CD4-positive, alpha-beta T cell treated with Interleukin-15 for 4 hours (primary cell): ENCODE results near the gene COBL.

Experiments
- DNase-seq: peaks from one replicate; pipeline ENCODE4 v3.0.0-alpha.2; 2020; ENCODE audit warnings: low spot score

The COBL gene

DNA sequence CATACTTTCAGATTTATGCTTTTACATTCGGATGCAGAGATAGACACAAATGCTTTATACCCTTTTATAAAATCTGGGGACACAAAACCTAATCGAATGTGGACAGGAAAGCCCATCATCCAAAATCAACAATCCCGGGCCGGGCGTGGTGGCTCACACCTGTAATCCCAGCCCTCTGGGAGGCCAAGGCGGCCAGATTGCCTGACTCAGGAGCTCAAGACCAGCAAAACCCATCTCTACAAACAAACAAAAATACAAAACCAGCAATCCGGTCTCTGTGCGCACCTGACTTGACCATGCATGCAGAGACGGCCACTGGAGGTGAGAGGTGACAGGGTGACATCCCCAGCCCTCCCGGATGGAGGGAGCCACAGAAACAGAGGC is 13.5 kb downstream of the COBL start:
- DNase-seq: no peak

DNA sequence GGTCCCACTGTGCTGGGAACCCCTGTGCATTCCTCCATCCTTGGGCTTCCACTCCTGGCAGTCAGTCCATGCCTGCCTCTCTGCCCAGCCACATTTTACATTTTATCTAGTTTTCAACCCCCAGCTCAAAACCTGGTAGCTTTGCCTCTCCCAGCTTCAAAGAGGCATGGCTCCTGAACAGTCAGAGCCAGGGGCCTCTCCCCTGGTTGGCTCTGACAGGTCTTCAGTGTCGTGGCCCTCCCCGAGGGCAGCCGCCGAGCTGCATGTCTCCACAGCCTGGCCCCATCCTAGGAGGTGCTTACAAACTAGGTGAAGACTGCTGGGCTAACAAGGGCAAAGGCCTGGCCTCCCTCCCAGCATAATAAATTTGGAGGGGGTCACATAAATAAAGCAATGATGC is 14.8 kb downstream of the COBL start:
- no peak for DNase-seq

DNA sequence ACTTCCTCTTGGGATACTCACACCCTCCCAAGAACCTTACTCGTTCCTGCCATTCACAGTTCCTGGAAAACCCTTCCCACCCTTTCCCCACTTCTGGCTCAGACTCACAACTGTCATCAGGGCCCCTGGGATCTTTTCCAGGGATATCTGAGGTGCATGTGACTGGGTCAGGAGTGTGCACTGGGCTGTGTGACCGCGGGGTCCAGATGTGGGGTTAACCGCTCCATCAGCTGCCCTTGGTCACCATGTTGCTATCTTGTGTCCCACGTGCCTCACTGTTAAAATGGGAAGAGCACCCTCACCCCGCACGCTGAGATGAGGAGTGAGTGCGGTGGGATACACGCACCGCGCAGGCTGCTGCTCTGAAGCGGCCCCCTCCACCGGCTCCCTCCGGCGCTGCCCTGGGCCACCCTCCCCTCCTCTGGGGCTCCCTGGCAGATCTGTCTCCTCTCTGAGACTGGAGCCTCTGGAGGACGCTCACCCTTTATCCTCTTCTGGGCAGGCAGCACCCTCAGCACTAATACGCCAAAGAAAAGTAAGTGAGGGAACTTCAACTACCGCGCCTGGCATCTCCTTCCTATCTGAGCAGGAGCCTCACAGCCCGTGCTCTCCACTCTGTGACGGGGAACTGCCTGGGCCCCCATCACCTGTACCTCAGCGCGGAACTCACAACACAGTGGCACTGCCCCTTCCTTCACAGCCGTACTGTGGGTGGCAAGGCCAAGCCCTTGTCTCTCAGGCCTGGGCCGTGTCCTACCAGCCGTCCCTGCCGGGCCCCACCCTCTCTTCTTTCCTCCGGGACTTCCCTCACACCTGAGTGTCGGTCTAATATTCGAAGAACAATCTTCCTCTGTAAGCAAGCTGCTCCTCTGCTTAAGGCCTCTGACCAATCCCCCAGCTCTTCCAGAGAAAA is 15.6 kb downstream of the COBL start:
- no peak for DNase-seq

DNA sequence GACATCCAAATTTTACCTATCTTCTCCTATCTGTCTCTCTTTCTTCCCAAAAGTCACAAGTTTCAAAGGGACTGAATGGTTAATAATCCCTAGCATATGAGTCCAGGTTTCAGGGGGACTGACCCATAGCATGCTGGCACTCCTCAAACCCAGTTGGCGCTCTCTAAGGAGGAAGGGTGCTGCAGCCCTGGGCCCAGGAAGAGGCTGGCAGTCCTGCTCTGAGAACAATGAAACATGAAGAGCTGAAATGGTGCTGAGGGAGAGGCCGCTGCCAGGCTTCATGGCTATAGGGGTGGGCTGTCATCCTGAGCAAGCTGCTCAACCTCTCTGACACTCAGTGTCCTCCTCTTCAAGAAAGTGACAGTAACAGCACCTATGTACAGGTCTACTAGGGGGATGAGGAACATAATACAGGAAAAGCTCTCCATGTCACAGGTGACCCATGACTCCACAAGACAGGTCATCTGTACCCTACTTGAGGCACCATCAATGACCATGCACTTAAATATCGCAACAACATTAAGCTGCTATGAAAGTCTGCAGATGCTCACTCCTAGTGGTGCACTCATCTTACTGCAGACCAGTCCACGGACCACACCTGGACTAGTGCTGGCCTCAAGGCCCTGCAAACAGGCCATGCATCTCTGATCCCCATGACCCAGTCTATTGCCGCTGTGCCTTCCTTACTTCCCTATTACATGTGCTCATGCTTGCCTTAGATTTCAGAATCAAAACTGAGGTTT is 17.0 kb downstream of the COBL start:
- no peak for DNase-seq

DNA sequence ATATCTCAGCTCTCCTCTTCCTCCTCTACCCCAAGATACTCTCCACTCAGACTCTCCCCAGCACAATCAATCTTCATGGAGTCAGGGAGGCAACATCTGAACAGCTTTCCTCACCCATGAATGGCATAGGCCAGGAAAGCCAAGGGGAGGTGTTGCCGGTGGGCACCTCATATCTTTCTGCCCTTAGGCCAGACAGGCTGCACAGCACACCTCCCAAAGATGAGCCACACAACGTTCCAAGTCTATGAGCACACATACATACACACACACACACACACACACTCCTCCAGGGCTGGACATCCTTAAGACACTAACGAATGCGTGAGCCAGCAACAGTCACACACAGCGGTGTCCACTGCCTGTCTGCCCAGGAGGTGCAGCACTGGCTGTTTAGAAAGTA is 17.7 kb downstream of the COBL start:
- no peak for DNase-seq

DNA sequence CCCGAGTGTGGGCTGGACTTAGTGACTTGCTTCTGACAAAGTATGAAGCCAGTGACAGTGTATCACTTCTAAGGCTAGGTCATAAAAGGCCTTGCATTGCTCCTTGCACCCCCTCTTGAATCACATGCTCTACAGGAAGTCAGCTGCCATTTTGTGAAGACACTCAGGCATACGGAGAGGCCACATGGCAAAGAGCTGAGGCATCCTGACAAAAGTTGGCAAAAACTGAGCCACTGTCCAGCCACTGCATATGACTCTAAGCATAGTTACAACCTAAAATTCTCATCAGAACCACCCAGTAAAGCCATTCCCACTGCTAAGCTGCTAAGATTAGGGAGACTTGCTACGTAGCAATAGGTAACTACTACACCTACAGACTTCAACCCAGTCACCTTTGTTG is 18.6 kb downstream of the COBL start:
- DNase-seq: no peak

DNA sequence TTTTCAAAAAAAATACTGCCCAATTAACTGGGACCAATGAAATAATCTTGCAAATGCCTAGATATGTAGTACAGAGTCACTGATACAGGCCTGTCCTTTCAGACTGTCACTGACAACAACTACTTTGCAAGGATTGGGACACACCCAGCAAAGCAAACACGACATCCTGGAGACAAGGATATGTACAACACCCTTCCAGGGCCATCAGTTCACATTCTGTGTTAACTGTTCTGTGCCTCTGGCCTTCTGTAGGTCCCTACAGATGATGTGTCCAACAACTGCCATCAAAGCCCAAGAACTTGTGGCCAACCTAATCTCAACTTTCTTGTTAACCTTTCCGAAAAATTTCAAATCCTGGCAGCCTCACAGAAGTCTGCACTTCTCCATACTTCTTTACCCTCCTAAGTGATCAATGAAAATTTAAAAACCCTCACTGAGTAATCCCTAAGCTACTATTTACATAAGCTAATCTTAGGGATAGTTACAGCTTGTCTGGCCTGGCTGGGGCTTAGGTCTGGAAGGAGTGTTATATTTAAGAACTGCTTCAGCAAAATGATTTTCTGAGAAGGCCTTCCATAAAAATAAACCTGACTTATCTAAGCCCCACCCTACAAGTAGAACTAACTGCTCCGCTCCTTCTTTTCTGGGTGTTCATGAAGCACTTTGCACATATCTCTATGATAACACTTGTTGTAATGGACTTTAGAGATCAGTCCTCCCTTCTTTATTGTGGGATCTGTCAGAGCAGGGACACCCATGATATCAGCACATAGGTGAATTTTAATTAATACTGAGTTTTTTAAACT is 21.0 kb downstream of the COBL start:
- DNase-seq: no peak

DNA sequence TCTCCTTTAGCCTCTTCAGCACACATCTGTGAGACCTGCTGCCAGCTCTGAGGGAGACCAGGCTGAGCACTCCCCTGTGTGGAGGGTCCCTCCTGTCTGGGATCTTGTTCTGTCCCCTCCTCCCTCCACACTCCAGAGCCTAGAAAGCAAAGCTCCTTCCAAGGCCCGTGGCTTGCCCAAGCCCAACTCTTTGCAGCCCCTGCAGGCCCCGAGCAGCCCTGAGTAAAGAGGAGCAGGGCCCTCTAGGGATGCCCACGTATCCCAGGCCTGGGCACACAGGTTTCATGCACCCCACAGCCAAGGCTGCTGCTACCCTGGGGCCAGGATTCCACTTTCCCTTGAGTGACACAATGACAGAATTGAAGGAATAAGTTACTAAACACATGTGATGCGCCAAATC is 24.0 kb downstream of the COBL start:
- DNase-seq: no peak

DNA sequence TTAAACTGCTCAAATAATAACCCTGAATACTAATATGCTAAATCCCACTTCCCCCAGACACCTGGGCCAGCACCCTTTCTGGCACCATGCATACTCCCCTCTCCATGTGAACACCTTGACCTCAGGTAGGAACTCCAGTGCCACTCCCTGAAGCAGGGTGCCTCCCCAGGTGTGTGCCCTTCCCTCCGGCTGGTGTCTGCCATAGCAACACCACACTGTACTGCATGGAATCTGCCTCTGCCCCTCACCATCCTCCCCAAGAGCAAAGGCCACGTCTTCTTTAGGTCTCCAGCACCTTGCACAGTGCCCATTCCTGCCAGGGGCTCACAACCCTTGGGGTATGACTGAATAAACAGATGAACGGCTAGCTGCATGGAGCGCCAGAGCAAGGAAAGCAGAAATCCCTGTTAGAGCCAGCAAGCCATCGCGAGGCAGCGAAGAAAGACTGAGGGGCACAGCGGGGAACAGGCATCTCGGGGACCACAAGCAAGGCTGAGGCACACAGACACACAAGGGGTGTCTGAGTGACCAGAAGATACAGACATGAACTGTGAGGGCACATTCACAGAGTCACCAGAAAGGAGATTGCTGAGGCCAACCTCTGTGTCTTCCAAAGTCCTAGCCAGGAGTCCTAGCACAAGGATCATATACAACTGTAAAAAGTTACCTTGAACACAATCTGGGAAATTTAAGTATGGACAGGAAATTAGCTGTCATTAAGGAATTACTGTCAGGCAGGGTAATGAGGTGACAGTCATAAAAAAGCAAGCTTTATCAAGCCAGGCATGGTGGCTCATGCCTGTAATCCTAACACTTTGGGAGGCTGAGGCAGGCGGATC is 25.7 kb downstream of the COBL start:
- DNase-seq: no peak

DNA sequence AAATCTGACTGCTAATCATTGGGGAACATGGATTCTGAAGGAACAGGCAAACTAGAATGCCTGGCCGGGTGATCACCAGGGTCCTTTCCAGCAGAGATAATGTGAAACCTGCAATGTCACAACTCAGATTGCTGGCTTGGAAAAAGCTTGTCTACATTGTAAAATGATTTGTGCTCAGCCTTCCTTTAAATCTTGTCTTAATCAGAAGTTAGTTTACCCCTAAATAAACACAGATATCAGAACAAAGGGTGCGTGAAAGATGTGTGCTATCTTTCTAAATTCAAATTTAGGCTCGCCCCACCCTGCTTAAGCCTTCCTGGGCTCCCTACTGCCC is 26.3 kb downstream of the COBL start:
- DNase-seq: no peak

DNA sequence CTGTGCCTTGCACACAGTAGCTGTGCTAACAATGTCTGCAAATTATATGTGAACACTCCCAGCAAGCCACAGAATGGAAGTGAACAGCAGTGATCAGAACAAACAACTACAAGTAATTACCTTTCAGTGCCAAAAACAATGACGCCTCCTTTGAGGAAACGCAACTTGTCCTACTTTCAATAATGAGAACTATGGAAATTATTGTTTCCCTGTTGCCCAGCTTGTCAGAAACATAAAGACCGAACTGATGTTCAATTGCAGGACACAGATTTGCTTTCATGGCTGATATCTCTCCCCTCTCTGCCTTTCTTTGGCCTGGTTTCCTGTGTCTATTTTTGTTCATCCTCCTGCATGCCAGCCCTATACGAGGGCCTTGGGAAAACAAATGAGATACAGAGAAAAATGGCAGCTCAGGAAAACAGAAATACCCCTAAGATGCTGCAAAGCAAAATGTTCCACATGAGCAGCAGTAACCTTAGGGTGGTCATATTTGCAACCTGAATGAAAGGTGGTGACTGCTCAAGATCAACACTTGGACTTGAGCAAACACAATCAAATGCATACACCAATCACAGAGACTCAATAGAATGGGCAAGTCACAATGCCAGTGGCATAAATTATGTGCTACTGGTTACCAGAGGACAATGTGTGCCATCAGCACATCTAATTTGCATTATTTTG is 26.8 kb downstream of the COBL start:
- no peak for DNase-seq

DNA sequence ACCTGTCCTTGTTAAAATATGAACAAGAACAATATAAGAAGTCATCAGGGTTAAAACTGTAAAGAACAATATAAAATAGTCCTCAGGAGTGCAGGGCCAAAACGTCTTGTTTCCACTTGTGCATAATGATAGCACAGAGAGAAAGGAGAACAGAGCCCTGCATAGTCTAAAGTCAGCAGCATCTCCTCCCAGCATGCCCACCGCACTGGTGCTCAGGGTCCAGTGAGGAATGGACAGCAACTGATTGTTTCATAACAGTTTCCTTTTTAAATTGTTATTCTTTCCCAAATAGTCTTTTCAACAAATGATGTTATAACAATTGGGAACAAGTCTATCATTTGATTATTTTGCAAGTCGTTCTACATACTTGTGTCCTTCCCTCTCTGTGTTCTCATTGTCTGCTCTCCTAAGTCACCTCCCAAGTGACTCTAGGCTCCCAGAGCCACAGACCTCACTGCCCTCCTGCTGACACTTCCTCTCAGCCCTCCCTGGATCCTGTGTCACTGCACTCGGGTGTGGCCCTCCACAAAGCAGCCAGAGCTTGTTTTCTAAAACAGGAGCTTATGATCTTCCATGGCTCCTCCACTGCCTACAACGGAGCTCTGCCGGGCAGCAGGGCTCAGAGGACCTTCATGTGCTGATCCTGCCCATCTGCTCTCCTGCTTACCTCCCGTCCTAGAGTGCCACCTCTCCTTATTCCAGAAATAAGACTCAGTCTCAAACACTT is 27.6 kb downstream of the COBL start:
- DNase-seq: no peak

DNA sequence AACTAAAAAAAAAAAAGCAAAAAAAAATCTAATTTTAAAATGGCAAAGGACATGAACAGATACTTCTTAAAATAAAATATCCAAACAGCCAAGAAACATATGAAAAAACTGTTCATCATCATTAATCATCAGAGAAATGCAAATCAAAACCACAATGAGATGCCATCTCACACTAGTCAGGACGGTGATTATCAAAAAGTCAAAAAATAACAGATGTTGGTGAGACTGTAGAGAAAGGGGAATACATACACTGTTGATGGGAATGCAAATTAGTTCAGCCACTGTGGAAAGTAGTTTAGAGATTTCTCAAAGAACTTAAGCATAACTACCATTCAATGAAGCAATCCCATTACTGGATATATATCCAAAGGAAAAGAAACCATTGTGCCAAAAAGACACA is 30.2 kb downstream of the COBL start:
- DNase-seq: no peak

DNA sequence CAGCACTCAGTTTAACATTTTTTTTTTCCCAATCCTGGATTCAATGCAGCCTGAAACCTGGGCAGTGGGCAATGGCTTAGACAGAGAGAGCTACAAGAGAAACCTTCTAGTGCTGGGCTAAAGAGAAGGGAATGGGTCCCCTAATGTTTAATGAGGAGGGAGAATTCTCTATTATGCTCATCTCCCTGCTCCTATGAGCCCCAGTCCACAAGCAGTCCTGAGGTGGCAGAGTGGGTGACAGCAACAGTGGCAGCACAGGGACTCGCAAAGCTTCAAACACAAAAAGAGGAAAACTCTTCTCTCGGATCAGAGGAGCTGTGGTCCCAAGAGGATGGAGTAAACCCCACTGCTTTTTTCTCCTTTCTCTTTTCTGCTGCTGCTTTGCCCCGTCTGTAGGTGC is 36.5 kb downstream of the COBL start:
- no peak for DNase-seq

DNA sequence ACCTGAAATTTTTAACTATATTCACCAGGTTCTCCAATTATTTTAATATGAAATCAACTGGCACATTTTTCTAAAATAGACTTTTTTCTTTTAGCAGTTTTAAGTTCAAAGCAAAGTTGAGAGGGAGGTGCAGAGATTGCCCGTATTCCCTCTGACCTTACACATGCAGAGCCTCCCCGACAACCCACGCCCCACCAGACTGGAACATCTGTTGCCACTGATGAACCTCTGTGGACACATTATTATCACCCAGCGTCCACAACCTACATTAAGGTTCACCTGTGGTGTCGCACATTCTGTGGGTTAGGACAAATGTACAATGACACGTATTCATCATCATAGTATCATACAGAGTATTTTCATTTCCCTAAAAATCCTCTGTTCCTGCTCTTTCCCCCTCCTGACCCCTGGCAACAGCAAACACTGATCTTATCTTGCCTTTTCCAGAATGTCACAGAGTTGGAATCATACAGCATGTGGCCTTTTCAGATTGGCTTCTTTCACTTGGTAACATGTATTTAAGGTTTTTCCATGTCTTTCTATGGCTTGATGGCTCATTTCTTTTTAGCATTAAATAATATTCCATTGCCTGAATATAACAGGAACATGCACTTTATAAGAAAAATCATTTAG is 37.1 kb downstream of the COBL start:
- DNase-seq: no peak

DNA sequence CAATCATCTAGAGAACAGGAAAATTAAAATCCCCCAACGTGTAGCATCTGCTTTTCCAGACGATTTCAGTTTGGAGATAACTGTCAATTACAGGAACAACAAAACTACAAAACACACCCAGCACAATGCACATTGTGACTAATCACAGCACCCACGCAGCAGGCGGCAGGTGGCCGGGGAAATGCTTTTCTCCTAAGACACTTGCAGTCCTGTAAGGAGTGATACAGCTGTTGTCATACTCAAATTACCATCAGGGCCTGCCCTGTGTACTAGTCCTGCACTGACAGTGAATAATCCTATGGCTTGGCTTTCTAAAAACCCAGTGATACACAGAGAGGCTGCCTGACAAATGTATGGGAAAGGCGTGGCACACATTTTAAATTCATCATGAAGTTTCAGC is 37.8 kb downstream of the COBL start:
- no peak for DNase-seq

DNA sequence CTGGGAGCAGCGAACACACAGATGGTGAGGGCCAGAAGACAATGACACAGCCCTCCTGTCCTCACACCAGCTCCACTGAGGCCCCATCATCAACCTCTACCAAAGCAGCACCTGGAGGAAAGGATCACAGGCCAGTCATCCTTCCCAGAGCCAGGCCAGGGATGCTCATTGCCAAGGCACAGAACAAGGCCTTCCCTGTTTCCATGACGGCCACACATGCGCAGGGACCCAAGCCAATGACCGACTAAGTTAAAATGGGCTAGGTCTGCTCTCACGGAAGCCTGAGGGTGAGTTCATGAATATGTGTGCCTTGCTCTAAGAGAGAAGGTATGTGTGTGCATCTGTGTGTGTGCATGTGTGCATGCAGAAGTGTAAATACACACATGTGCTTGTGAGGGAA is 39.6 kb downstream of the COBL start:
- no peak for DNase-seq

DNA sequence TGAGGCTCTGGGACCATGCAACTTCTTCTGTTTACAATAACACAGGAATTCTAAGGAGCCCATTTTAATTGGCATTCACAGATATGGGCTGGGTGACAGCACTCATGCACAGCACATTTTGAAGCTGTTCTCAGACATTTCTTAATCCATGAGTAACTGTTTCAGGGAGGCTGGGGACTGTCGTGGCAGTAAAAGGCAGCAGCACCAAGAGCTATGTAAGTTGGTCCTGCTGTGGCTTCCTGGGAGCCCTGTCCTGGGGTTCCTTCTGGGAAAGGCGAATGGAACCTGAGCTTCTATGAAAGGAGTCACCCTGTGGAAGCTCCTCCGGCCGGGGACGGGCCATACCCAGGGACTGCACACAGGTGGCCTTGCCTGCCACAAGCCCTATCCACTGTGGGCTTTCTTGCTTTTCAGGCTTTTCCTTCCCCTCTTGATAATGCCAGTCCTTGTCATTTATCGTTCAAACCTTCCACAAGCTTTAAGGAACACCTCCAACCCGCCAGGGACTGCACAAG is 40.5 kb downstream of the COBL start:
- DNase-seq: no peak

DNA sequence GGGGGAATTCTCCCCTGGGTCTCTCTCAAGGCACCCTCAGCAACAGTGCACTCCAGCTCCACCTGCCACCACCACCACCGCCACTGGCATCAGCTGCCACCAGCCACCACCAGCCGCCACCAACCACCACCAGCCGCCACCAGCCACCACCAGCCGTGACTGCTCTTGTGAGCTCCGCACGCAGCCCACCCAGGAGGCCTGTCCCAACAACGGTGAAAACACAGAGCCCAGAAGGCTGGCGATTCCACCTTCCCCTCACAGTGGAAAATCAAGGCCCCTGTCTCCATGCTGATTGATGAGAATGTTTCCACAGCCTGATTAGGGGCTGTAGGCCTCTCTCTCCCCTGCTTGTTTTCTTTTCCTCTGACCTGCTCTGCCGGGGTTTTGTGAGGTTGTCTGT is 41.1 kb downstream of the COBL start:
- no peak for DNase-seq

DNA sequence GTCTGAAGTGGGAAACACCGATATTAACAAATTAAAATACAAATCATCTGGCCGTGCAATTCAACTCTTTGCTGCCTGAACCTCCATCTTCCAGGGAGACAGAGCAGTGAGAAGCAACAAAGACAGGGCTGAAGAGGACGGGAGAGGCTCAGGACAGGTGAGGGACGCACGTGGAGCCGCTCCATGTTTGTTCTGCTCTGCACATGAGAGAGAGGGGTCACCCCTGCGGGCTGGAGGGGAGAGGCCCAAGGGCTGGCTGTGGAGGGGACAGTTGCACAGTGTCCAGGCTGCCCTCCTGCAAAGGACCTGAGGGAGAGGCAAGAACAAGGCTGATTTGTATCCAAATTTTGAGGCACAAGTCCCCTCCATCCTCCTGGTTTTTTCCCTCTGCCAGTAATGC is 41.7 kb downstream of the COBL start:
- no peak for DNase-seq
